Right renal cortex interstitium (tissue), 3 donors: ENCODE data around the gene THBD. TPM values are rescaled to one million over a fixed set of nuclear protein-coding genes. Genes with fewer than 3 reads are reported as not detected.

Experiments
- polyA plus RNA-seq, 3 donors: library from polyadenylated mRNA; unstranded; fragments of 120-200 nt; gene quantifications; one replicate each; pipeline ENCODE4 v1.2.1, GENCODE V29; 2013; ENCODE audit not compliant: insufficient read length in 3 of 3

Gene THBD
- polyA plus RNA-seq, 3 donors, result 4.3 to 5.3 (median 5.2) TPM

Other genes starting within 250 kb of the THBD start
- gene SSTR4, start 14.4 kb downstream of the THBD start, polyA plus RNA-seq, result under 1 TPM in 2 of 3 donors, not detected in 1; 0.11 TPM
- gene CD93, start 36.7 kb upstream of the THBD start, polyA plus RNA-seq, result 10 to 100 TPM; 39.5 to 44.4 (median 44.3) TPM